MM.1S (cell line): Measurements from ENCODE around the gene BAIAP3.

Experiments
- CTCF ChIP-seq: fragments of 300-600 bp; sonication (generic); IDR thresholded peaks from 2 replicates; pipeline ENCODE4 v1.5.1; 2016; ENCODE audit warnings: antibody characterized with exemption, low read length, mixed read lengths
- EZH2 ChIP-seq: fragments of 300-600 bp; sonication (generic); optimal IDR thresholded peaks from 2 replicates; pipeline ENCODE3; 2017; ENCODE audit warnings: low read depth, mild to moderate bottlenecking, antibody characterized with exemption, low read length, mixed read lengths
- EZH2phosphoT487 ChIP-seq: fragments of 300-600 bp; sonication (generic); IDR thresholded peaks from 2 replicates; pipeline ENCODE4 v1.6.1; 2018; ENCODE audit warnings: antibody characterized with exemption, low read length

DNA sequence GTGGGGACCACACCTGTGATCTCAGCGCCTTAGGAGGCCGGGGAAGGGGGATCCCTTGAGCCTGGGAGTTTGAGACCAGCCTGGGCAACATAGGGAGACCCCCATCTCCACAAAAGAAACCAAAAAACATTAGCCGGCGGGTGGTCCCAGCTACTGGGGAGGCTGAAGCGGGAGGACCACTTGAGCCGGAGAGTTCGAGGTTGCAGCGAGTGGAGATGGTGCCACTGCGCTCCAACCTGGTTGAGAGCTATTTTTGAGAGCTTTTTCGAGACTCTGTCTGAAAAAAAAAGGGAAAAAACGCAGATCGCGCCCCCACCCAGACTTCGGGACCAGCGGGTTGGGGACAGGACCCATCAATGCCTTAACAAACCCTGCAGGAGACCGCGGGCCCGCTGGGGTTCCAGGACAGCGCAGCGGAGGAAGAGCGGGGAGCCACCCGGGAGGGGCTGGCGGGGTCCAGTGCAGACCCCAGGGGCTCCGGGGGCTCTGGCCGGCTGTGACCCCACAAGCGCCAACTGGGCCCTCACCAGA, 762 bp upstream of the BAIAP3 start:
- TF ChIP-seq CTCF (no peak), EZH2 (no peak), EZH2phosphoT487 (no peak)
